HUDEP-2 (cell line): Measurements from ENCODE around the gene GPR161.
A peak's percentile ranks its signal among the peaks of the same experiment; 100 is the strongest.
"Not testable (repeated sequence)": the region's sequence is repeated elsewhere in the genome, so short reads cannot be mapped to it uniquely, and the experiment has no call there.

Source experiments
- DNase-seq, 76 experiments: peaks; one replicate each; lab custom pipeline; 2025; ENCODE audit not compliant: unreplicated experiment in 76 of 76; lab: John Stamatoyannopoulos, UW

GPR161 gene, protein sequence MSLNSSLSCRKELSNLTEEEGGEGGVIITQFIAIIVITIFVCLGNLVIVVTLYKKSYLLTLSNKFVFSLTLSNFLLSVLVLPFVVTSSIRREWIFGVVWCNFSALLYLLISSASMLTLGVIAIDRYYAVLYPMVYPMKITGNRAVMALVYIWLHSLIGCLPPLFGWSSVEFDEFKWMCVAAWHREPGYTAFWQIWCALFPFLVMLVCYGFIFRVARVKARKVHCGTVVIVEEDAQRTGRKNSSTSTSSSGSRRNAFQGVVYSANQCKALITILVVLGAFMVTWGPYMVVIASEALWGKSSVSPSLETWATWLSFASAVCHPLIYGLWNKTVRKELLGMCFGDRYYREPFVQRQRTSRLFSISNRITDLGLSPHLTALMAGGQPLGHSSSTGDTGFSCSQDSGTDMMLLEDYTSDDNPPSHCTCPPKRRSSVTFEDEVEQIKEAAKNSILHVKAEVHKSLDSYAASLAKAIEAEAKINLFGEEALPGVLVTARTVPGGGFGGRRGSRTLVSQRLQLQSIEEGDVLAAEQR

DNA sequence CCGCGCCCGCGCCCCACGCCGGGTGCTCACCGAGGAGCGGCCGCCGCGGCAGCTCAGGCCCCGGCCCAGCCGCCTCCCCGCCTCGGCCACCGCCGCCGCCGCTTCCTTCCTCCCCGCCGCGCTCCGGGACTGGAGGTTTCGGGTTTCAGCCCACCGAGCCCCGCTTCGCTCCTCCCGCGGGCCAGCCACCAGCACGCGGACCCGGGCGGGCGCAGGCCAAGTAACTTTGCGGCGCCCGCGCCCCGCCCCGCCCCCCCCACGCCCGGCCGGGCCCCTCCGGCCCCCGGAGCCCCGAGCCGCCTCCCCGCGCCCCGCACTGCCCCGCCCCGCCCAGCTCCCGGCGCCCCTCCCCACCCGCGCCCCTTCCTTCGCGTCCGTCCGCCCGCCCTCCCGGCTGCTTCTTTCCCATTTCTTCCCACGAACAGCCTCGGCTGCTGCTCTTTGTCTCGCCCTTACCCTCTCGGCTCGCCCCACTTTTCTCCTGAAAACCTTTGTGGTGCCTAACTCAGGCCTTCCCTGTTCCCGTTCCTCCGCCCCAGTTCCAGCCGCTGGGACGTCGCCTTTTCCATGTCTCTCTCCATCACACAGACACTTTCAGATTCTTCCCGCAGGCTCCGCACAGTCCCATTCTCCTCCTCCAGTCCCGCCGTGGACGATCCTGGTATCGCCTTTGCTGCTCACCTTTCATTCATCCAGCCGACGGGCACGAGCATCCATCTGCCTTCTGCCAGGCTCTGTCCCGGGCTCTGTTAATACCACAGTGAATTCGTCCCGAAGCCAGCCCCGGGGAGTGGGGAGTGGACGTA is at the start of gene GPR161:
Gene GPR161 (minus strand): TSS at position 222 of the 806 bp plus-strand sequence. CDS start 32,080 bp downstream, outside the sequence.
- peak in 1 of 76 experiments; percentile 4 for DNase-seq

DNA sequence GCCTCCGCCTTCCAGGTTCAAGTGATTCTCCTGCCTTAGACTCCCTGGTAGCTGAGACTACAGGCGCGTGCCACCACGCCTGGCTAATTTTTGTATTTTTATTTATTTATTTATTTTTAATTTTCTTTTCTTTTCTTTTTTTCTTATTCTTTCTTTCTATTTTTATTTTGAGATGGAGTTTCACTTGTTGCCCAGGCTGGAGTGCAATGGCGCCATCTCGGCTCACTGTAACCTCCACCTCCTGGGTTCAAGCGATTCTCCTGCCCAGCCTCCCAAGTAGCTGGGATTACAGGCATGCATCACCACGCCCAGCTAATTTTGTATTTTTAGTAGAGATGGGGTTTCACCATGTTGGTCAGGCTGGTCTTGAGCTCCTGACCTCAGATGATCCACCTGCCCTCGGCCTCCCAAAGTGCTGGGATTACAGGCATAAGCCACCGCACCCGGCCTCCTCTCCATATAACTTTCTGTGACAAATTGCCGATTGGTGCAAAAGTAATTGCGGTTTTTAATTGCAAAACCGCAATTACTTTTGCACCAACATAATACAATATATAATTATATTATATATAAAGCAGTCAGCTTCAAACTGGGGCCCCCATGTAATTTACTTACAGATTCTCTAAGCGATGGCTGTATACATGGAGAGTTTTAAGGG is 44.5 kb upstream of the GPR161 start:
- not testable (repeated sequence) for DNase-seq

DNA sequence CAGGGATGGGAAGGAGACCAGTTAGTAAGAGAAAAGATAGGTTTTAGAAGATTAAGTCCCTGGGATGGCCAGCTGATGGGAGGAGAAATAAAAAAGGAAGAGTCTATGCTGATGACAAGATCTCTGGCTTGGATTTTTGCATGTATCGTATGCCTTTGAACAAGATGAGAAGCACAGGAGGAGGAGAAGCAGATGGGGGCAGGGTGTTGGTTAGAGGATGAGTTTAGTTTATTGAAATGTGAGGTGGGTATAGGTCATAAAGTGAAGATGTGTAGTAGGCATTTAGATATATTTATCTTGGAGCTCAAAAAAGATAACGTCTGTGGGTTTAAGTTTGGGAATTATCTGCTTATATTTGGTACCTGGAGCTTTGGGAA is 43.4 kb upstream of the GPR161 start:
- DNase-seq, result no peak

DNA sequence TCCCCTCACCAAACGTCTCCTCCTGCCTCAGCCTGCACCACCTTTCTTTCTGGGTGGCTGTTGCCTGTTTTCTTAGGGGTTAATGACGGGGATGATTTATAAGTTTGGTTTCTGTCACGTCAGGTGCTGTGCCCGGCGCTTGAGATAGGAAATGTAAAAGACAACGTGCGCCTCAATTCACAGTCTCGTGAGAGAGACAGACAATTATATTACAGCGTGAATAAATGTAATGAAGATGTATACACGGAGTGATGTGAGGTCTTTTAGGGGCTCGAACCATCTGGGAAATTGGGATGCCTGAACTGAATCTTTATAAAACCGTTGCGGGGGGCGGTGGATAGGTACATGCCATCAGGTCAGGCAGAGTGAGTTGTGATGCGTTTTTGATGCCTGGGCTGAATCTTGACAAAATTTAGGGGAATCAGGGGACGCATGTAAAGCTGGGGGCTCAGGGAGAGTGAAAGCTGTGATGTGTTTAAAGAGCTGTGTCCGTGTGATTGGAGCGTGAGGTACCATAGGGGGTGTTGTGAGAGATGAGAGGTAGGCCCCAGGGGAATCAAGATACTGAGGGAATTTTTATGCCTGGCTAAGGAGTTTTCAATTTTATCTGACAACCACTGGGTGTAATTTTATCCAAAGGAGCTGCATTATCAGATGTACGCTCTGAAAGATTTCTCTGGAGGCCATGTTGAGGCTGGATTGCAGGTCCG is 42.9 kb upstream of the GPR161 start:
- peak in 3 of 76 experiments; percentile 4 to 7 (median 5) for DNase-seq

DNA sequence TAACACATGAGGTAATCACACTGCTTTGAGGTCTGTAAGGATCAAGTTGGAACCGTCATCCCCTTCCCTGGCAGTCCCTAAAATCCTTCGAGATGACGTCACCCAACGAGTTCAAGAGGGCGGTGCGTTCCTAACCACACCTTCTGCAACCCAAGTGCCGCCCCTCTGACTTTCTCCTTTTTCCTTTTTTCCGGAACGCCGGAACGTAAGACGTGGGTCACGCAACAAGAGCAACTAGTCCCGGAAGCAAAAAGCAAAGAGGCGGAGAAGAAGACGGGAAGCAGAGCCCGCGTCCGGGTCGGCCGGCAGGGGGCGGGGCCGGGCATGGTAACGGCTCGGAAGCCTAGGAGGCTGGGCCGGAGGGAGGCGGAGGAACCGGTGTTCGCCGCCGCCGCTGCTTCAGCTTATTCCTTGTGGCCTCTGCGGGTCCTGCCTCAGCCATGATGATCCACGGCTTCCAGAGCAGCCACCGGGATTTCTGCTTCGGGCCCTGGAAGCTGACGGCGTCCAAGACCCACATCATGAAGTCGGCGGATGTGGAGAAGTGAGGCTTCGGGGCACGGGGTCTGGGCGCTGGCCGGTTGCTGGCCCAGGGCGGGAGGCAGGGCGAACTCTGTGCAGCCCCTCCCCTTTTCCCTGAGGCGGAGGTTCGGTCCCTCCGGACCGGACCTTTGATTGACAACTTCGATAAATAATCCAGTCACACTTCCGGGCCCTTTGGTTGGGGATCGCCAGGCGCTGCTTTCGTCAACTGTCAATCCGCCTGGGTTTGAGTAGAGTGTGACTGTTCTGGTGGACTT is 42.1 kb upstream of the GPR161 start, which contains the start of gene TIPRL:
Gene TIPRL (plus strand): TSS at position 325 of the 800 bp plus-strand sequence. CDS start 116 bp downstream, at position 441.
- DNase-seq, result peak; percentile 32 to 97 (median 90)

DNA sequence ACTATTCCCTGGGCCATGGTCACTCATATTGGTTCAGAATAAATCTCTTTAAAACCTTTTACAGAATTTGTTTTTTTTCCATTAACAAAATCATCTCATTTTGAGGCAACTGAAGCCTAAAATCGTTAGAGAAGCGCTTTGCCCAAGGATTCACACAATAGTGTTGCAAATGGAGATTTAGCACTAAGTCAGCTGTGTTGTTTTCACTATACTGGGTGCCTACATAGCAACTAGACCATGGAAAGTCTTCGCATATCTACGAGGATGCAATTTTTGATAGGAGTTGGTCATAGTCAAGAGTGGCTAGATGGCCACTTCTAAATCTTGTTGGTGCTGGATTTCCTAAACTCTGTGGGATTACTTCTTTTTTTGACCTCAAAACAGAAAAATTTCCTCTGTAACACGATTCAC is 41.5 kb upstream of the GPR161 start:
- DNase-seq, result no peak

DNA sequence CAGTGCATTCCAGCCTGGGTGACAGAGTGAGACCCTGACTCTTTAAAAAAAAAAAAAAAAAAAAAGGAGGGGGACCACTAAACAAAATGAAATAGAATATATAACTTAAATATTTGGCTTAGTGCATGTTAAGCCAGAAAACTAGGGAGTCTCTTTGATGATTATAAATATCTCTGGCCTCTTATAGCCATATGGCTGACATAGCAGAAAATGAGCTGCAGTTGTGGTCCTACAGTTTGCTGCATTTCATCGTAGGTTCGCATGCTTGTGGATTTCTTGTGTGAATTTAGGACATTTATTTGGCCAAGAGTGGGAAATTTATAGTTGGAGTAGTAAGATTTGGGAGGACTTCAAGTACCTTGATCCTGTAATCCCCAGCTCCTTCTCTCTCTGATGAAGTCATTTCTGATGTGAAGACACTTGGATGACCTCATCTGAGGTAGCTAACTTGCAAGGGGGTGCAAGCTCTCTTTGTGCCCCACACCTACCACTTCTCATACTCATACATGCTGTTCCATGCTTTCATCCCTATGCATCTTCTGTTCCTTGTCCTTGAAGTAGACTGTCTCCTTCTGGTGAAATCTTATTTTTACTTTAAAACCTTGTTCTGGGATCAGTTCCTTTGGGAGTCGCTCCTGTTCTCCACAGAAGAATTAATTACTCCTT is 35.7 kb upstream of the GPR161 start:
- DNase-seq, result no peak

DNA sequence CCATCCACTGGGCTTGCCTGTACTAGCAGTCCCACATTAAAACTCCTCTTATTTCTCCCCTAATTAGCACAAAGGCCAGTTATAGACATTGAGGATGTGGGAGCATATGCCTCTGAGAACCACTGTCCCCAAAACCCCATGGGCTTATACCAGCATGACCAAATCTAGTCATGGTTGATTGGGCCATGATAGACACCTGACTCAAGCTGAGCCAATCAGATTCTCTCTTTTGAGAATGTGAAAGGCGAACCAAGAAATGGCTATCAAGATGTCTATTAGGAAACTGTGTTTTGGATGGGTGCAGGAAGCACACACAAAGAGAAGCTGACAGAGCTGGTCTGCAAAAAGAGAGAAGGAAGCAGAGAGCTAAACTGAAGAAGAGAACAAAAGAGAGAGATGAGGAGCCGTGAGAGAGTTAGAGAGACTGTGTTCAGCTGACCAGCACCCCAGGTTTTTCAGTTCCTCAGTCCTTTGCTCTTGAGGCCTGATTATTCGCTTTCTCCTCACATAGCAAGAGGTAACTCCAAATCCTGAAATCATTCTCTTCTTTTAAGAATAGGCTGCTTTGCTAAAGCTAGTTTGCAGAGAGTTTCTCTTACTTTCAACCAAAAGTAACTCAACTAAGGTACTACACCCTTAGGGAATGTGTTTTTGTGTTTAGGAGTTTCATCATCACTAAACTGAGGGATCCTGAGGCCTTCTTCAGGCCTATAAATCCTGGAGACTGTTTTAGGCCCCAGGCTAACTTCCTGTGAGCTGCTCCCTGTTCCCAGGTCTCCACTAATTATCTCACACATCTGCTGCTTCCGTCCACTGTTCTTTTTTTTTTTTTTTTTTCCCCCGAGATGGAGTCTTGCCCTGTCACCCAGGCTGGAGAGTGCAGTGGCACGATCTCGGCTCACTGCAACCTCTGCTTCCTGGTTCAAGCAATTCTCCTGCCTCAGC is 34.1 kb upstream of the GPR161 start:
- no peak for DNase-seq

DNA sequence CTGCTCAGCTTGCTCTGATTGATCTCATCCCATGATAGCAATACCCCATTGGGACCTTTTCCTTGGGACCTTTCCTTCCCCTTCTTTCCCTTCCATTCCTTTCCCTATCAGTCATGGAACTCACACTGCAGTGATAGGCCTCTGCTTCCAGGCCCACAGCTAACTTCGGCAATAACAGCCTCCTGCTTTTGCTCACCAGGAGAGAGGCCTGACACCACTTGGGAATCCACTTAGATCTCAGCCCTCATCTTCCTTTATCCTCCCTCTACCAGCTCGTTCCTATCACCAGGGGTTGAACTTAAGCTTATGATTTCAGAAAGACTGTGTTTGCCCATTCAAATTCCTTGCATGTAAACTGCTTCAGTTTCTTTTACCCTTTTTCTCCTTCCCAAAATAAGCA is 31.1 kb upstream of the GPR161 start:
- no peak for DNase-seq

DNA sequence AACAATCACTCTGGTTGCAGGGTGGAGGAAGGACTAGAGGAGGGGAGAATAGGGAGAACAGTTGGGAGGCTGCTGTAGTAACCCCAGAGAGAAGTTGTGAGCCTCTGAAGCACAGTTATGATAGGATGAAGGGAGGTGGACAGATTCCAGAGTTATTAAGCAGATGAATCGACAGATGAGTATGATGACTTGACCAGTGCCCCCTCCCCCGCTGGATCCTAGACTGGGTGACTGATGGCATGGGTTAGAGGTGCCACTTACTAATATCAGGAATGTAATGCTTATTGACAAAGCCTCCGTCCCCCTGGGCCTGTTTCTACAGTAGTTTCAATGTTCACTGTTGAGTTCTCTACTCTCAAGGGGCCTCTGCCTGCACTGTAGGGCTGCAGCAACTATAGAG is 28.0 kb upstream of the GPR161 start:
- no peak for DNase-seq

DNA sequence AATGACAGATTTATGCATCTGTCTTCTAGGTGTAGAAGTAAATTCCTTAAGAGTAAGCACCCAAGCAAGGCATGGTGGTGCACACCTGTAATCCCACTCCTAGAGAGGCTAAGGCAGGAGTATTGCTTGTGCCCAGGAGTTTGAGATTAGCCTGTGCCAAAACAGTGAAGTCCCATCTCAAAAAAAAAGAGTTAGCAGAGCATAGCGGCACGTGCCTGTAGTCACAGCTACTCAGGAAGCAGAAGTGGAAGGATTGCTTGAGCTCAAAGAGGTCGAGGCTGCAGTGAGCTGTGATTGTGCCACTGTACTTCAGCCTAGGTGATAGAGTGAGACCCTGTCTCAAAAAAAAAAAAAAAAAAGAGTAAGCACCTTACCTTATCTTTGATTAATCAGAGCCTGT is 26.9 kb upstream of the GPR161 start:
- no peak for DNase-seq

DNA sequence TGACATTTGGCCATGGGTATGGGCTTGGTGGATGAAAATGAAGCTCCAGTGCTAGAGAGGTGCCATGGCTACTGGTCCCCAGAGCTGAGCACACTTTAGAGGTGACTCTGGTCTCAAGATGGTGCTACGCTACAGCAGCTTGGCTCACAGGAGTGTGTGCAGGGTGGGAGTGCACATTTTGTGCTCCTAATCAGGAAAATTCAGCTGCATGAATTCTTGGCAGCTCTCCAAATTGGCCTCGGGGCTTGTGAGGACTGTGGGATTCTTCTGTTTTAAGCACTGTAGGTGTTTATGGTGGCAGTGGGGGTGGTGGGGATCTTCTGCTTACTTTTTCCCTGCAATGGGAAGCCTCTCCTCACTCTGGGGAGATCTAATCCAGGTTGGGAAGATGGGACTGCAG is 24.7 kb upstream of the GPR161 start:
- peak in 69 of 76 experiments; percentile 12 to 84 (median 47) for DNase-seq

DNA sequence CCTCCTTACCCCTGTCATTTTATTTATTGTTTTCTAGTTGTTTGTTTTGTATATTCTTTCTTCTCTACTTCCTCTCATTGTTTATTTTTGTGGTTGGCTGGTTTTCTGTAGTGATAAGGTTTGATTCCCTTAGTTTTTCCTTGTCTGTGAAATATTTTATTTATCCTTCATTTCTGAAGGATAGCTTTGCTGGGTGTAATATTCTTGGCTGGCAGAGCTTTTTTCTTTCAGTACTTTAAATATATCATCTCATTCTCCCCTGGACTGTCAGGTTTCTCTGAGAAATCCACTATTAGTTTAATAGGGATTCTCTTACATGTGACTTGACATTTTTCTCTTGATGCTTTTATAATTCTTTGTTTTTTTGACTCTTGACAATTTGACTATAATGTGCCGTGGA is 23.2 kb upstream of the GPR161 start:
- no peak for DNase-seq

DNA sequence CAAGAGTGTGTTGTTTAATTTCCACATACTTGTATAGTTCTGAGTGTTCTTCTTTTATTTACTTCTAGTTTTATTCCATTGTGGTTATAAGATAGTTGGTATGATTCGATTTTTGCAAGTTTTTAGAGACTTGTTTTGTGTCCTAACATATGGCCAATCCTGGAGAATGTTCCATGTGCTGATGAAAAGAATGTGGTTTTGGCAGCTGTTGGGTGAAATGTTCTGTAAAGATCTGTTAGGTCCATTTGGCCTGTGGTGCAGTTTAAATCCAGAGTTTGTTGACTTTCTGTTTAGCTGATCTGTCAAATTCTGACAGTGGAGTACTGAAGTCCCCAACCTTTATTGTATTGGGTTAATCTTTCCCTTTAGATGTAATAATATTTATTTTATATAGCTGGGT is 22.5 kb upstream of the GPR161 start:
- DNase-seq, result no peak

DNA sequence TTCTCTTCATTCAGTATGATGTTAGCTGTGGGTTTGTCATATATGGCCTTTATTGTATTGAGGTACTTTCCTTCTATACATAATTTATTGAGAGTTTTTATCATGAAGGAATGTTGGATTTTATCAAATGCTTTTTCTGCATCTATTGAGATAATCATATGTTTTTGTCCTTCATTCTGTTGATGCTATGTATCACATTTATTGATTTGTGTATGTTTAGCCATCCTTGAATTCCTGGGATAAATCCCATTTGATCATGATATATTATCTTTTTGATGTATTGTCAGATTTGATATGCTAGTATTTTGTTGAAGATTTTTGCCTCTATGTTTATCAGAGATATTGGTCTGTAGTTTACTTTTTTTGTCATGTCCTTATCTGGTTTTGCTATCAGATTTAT is 20.9 kb upstream of the GPR161 start:
- DNase-seq, result no peak

DNA sequence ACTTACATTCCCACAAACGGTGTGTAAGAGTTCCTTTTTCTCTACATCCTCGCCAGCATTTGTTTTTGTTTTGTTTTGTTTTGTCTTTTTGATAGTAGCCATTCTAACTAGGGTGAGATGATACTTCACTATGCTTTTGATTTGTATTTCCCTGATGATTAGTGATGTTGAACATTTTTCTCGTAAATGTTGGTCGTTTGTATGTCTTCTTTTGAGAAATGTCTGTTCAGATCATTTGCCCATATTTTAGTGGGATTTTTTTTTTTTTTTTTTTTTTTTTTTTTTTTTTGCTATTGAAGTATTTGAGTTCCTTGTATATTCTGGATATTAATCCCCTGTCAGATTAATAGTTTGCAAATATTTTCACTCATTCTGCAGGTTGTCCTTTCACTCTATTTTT is 19.2 kb upstream of the GPR161 start:
- DNase-seq, result no peak

DNA sequence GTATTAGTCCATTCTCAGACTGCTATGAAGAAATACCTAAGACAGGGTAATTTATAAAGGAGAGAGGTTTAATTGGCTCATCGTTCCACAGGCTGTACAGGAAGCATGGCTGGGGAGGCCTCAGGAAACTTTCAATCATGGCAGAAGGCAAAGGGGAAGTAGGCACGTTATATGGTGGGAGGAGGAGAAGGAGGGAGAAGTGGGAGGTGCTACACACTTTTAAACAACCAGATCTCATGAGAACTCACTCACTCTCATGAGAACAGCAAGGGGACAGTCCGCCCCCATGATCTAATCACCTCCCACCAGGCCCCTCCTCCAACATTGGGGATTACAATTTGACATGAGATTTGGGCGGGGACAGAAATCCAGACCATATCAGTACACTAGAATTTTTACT is 18.0 kb upstream of the GPR161 start:
- not testable (repeated sequence) for DNase-seq

DNA sequence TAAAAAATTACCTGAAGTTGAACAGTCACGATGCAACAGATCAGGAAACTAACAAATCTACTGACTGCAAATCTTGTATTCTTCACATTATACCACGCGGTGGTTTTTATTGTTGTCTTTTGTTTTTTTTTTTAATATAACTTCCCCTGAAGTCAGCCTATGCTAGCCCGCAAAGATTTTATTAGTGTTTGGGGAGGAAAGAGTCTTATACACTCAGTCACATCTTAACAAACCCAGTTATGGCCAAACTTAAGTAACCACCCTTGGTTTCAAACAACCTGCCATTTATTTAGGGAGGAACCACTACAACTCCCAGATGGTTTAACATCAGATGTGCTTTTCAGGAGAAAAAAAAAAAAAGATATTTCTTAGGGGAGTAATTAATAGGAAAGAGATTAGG is 15.2 kb upstream of the GPR161 start:
- no peak for DNase-seq
